HG02840 (cell line): ENCODE measurements around the gene CYB561A3.
"Not testable (repeated sequence)": the region's sequence is repeated elsewhere in the genome, so short reads cannot be mapped to it uniquely, and the experiment has no call there.

ENCODE experiments used
- ATAC-seq: cut with Tn5 transposase; IDR thresholded peaks from one replicate; pipeline ENCODE4 v1.9.1; 2021; ENCODE audit warnings: mild to moderate bottlenecking, moderate library complexity, moderate number of reproducible peaks; ENCODE audit not compliant: unreplicated experiment, low FRiP score

CYB561A3 gene, protein sequence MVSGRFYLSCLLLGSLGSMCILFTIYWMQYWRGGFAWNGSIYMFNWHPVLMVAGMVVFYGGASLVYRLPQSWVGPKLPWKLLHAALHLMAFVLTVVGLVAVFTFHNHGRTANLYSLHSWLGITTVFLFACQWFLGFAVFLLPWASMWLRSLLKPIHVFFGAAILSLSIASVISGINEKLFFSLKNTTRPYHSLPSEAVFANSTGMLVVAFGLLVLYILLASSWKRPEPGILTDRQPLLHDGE

DNA sequence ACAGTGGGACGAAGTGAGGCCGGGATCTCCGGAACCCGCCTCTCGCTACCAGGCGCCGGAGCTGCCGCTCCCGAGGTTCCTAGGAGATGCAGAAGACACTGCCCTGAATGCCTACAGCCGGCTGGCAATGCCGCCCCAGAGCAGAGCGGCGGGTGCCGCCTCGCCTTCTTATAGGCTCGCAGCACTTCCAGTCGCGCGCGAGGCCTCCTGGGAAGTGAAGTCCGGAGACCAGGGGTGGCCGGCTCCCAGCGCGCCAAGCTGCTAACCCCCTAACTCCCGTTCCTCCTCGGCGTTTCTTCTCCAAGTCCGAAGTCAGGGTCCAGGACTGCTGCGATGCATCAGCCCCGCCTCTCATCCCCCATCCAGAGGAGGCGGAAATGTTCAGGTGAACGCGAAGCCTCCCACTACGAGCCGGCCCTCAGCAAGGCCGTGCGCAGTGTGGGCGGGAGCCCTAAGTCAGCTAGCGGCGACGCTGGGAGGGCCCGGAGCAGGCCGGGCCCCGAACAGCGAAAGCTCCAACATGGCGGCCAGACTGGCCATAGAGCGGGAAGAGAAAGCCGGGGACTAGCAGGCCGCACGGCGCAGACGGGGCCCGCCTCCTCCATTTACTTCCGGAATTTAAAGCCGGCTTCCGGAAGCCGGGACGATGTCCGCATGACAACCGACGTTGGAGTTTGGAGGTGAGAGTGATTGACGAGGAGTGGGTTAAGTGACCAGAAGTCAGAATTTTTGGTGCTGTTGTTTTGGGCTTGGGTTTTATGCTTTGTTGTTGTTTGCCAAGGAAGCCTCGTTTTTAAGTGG is at the start of gene CYB561A3, which contains the start of gene TMEM138:
Gene CYB561A3 (minus strand): TSS at position 142 of the 801 bp plus-strand sequence. CDS start 5,169 bp downstream, outside the sequence.
Gene TMEM138 (plus strand): TSS at position 634 of the 801 bp plus-strand sequence. CDS start 2,017 bp downstream, outside the sequence.
- ATAC-seq = peak; percentile 70

DNA sequence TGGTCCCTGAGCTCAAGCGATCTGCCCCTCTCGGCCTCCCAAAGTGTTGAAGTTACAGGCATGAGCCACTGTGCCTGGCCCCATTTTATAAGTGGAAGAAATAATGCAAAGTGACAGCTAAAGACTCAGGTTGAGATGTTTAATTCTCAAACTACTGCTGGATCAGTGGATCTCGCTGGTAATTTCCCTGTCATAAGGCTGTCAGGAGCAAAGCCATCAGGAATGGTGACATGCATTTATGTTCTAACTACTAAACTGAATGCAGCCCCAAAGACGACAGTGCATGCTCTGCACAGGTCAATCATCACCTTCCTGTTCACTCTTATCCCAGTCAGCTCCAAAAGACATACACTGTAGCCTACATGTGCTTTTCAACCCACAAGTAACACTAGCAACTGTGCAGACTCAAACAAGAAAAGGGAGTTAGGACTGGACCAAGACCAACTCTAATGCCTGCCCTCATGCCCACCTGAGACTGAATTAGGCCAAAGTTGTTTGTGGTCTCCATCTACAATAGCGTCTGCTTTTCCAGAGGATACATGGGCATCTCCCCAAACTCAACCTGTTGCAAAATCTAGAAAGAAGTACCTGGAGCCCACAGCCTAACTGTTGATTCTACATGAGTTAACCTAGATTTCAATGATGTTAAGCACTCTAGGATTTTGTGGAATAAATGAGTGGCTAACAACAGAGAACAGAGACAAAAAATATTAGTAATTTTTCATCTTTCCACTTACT is 45.5 kb upstream of the CYB561A3 start:
- no peak for ATAC-seq

DNA sequence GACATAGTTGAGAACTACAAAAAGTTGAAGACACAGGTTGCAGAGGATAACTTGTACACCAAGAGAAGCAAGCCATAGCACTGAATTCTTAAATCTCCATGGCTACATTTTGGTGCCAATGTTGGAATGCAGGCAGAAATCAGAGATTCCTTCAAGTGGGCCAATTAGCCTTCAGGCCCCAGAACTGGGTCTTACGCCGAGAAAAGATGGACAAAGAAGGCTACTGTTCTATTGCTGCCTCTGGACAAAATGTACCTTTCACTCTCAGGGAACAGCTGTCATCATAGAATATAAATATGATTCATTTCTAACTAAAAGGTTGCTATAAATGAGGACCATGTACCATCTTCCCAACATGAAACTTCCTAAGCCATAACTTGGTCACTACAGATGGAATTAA is 44.4 kb upstream of the CYB561A3 start:
- no peak for ATAC-seq

DNA sequence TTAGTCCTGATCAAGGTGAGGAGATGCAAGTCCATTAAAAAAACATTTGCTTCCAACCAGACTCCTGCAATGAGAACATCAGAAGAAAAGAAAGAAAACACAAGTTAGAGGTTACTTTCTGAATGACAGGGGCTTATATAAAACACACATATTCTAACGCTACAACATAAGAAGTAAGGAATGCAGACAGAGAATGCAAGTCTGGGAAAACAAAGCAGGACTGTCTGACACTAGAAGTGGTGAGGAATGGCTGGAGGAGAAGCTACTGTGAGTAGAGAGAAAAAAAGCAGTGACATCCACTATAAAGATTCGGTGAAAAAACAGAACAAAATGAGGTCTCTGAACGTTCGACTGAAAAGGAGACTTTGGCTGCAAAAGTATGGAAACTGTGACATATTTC is 43.0 kb upstream of the CYB561A3 start:
- ATAC-seq = no peak

DNA sequence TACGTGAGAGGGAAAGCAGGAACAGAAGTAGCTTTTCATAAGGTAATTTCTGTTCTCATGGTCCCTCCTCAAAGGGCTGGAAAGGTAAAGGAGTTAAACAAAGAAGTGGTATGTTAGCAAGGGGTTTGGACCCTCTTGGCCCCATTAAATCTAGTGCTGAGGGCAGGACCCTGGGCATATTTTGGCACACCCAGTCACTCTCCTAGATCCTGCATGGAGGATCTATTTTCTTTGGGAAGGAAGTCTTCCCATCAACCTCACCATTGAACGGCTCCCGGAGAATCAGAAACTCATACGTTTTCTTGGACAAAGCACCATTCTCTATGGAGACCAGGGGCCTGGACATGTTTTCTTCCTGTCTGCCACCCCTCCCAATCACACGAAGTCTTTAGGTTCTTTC is 42.4 kb upstream of the CYB561A3 start:
- no peak for ATAC-seq

DNA sequence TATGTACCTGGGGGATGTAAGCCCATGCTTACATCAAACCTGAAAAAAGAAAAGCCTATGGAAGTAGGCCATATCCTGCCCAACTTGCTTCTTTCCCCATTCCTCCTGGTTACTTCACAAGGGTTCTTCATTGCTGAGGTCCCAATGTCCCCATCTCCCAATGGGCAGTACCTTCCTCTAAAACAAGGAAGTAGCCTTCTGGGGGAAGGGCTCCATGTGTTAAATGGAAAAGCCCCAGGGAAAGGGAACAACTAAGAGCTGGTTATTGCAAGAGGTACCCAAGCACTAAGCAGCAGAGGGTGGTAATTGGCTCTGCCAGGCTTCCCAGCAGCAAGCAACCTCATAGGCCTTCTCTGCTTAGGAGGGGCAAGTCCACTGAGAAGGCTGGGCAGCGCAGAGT is 42.0 kb upstream of the CYB561A3 start:
- ATAC-seq = no peak

DNA sequence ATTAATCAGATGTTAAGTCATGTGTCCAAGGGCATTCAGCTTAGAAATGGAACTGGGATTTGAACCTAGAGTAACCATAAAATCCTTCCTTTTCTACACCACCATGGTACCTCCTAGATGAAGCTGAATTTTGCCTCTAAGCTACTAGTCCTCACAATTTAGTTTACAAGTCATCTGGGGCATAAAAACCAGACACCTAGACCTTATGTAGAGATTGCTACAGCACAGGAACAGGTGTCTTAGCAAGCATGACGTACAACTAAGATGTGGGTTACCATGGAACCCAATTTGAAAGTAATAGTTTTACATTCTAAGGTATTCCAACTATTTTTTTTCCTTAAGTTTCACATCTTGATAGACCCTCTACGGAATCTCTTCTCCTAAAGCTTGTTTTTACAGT is 39.9 kb upstream of the CYB561A3 start:
- ATAC-seq = no peak

DNA sequence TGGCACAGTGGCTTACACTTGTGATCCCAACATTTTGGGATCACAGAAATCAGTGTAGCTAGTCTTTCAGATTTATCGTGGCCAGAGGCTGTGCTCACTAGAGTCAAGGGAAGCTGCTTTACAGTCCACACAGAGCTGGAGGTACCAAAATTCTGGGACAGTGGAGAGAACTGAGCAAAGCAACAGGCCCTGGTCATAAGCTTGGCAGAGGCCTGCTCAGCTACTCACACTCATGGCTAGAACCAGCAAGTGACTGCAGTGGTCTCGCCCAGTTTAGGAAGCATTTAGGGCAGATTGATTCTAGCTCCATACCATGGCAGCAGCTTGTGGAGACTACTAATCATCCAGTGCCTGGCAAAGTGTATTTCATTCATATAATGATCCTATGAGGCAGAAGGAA is 39.5 kb upstream of the CYB561A3 start:
- no peak for ATAC-seq

DNA sequence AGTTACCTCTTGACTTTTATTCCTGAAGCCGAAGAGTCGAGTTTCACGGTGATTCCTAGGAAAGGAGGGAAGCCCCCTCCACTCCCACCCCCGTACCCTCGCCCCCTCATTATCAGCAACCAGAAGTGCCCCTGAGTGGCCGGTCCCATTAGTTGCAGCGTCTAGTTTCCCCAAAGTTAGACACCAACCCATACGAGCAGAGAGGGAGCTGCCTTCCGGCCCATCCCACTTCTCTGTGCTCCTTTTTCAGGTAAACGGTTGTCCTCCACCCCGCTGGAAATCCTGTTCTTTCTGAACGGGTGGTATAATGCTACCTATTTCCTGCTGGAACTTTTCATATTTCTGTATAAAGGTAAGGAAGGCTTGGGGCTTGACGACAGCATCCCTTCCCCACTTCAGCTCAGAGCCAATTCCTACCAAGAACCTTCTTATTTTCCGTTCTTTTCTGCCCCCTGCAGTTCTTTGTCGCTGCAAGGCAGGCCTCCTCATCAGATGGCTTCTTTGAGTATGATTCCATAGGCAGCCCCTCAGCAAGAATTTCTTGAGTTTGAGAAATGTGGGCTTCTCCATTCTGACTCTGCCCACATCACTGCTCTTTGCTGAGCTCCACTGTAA is 31.4 kb upstream of the CYB561A3 start:
- ATAC-seq = no peak

DNA sequence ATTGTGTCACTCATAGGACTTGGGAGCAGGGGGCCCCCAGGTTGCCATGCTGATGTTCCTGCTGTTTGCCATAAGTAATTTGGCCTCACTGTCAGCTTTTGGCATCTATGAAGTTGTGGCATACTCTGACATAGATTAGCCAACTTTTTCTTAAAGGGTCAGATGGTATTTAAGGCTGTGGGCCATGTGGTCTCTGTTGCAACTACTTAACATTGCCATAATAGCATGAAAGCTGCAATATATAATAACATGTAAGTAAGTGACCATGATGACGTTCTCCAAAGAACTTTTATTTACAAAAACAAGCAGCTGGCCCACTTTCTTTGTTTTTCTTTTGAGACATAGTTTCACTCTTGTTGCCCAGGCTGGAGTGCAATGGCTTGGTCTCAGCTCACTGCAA is 28.5 kb upstream of the CYB561A3 start:
- ATAC-seq = no peak

DNA sequence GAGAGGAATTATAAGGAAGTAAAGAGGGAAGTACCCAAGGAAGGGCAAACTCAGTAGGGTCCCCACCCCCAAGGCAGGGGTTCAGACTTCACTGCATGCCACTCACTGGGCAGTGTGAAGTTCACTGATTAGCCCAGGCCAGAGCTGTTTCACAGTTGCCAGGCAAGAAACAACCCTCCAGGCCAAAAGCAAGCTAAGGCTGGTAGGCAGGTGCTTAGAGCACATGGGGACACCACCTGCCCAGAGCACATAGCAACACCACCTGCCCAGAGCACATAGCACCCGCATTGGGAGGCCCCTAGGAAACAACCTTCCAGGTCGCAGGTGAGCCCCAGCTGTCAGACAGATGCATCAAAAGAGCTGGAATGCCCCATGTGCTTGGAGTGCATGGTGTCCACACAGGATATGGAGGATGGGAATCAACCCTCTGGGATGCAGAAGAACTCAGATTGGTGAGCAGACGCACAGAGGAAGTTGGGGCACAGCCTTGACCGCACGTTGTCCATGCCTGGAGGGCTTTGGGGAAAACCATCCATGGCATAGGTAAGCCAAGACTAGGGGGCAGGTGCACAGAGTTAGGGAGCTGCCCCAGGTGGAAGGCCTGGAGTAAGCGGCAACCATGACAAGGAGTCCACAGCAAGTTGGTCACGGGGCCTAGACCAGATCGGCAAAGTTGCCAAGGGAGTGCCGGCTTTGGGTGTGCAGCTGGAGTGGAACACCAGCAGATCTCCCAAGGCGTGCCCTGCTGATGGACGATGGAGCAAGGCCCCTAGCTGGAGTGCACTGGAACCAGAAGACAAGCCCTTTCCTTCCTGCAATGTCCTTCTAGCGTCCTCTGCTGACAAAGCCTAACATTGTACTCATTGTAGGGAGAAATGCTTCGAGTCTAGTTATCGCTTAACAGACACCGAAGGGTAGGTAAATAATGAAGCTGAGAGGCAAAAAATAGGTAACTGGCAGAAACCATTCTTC is 22.9 kb upstream of the CYB561A3 start:
- no peak for ATAC-seq

DNA sequence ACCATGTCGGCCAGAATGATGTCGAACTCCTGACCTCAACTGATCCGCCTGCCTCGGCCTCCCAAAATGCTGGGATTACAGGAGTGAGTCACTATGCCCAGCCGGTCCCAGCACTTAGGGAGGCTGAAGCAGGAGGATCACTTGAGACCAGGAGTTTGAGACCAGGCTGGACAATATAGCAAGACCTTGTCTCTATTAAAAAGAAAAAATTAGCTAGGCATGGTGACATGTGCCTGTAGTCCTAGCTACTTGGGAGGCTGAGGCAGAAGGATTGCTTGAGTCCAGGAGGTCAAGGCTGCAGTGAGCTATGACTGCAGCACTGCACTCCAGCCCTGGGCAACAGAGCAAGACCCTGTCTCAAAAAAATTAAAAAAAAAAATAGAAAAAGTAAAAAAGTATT is 22.2 kb upstream of the CYB561A3 start:
- ATAC-seq = not testable (repeated sequence)

DNA sequence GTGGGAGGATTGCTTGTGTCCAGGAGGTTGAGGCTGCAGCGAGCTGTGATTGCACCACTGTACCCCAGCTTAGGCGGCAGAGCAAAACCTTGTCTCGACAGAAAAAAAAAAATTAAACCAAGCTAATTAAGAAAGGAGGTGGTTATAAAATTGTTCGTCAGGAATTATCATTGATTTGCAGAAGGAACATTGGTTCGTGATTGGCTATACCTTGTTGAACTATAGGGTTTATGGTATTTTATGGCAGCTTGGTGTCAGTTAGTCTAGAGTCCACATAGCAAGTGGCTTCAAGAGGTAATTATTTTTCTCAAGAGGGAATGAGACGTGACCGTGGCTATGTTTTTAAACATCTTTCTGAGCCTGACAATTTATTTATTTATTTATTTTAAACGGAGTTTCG is 19.2 kb upstream of the CYB561A3 start:
- no peak for ATAC-seq

DNA sequence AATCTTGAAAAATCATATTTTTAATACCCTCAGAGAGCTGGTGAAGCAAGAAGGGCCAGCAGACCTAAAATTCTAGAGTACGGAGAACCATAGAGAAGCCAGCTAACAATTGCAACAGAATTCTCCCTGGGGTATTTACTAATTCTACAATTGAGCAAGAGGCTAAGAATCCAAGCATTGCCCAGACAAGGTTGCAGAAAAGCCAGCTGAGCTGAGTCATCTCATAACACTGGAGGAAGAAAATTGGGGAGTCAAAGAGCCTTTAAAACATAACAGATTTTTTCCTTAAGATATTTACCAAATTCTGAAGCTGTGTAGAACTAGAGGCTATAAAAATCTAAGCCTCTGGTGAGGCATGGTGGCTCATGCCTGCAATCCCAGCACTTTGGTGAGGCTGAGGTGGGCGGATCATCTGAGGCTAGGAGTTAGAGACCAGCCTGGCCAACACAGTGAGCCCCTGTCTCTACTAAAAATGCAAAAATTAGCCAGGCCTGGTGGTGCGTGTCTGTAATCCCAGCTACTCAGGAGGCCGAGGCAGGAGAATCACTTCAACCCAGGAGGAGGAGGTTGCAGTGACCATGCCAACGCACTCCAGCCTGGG is 17.1 kb upstream of the CYB561A3 start:
- ATAC-seq = no peak

DNA sequence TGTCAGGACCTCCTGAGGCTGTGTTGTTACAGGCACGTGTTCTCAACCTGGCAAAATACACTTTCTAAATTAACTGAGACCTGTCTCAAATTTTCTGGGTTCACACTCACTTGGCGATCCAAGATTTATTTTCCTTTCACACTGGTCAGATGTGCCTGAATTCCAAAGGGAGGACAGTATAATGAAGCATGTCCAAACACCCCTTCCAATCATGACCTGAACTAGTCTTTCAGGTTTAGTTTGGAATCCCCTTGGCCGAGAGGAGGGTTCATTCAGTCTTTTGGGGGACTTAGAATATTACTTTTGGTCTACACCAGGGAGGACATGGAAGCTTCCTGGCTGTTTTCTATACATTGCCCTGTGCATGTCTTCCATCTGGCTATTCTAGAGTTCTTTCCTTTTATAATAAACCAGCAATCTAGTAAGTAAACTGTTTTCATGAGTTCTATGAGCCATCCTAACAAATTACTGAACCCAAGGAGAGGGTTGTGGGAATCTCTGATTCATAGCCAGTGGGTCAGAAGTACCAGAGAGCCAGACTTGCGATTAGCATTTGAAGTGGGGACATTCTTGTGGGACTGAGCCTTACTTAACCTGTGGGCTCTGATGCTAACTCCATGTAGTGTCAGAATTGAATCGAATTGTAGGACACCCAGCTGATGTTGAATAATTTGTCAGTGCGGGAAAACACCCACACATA is 15.9 kb upstream of the CYB561A3 start:
- no peak for ATAC-seq

DNA sequence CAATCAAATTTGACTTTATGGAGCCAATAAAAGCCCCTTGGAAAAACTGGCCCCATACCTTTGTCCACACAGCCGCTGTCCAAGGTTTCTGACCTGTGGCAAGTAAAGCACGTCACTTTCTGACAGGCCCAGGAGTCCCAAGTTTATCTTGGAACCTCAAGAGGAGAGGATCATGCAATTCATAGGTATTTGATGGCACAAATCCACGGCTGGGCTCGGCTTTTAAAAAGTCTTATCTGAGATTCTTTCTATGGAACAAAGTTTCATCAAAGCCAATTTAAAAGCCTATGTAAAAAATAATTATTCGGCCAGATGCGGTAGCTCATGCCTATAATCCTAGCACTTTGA is 14.1 kb upstream of the CYB561A3 start:
- no peak for ATAC-seq

DNA sequence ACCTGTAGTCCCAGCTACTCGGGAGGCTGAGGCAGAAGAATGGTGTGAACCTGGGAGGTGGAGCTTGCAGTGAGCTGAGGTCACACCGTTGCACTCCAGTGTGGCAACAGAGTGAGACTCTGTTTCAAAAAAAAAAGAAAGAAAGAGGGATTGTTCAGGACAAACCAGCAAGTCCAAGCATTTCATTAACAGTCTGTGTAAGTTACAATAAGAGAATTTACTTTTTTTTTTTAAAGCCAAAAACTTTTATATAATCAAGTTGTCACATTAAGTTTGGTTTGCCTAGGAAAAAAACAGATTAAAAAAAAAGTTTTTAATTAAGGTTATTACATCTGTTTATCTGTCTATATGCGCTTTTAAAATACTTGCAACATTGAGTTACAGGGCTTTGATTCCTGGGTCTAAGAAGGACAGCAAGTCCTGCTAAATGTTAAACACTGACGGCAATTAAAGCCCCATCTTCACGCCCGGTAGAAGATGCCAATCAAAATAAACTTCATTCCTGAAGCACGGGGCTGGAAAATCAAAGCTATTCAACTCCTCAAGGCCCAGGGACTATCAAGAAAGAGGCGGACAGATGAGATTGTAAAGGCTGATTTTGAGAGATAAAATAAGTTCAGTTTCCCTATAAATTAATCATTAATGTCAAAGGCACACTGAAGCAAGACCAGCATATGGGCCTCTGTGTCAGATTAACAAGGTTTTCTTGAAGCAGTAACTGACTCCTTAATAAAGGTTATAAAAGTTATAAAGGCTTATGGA is 11.2 kb upstream of the CYB561A3 start:
- ATAC-seq = no peak
